Muscle layer of colon (tissue), 2 donors: ENCODE data around the gene ZNF783.
"Not testable (repeated sequence)": the region's sequence is repeated elsewhere in the genome, so short reads cannot be mapped to it uniquely, and the experiment has no call there.

Experiments
- H3K27ac ChIP-seq: one replicate; pipeline ENCODE4 v1.7.0; 2013; ENCODE audit warnings: low read depth, mild to moderate bottlenecking, low read length, moderate library complexity
- H3K27me3 ChIP-seq, 2 donors: one replicate each; pipeline ENCODE4 v1.7.0; 2013; ENCODE audit warnings: low read length in 2 of 2, mild to moderate bottlenecking in 2 of 2; ENCODE audit not compliant: insufficient read depth in 2 of 2, control insufficient read depth in 1 of 2
- H3K36me3 ChIP-seq: one replicate; pipeline ENCODE4 v1.7.0; 2013; ENCODE audit warnings: mild to moderate bottlenecking, low read length; ENCODE audit not compliant: insufficient read depth
- H3K4me1 ChIP-seq: one replicate; pipeline ENCODE4 v1.7.0; 2013; ENCODE audit warnings: mild to moderate bottlenecking, low read length; ENCODE audit not compliant: insufficient read depth
- H3K4me3 ChIP-seq, 2 donors: one replicate each; pipeline ENCODE4 v1.7.0; 2013; ENCODE audit warnings: low read length in 2 of 2, low read depth in 1 of 2, mild to moderate bottlenecking in 1 of 2, moderate library complexity in 1 of 2
- H3K9ac ChIP-seq: one replicate; pipeline ENCODE4 v1.7.0; 2013; ENCODE audit warnings: low read length
- H3K9me3 ChIP-seq: one replicate; pipeline ENCODE4 v1.7.0; 2013; ENCODE audit warnings: mild to moderate bottlenecking, low read length
- donor health status: abdominal sarcoma.
- donor health status: Adenocarcinoma of cecum.

ZNF783 gene

GRCh38 chr7:149321978-149322541 is 60.1 kb downstream of the ZNF783 start:
- no peak overlapping the region for H3K27ac ChIP-seq

DNA sequence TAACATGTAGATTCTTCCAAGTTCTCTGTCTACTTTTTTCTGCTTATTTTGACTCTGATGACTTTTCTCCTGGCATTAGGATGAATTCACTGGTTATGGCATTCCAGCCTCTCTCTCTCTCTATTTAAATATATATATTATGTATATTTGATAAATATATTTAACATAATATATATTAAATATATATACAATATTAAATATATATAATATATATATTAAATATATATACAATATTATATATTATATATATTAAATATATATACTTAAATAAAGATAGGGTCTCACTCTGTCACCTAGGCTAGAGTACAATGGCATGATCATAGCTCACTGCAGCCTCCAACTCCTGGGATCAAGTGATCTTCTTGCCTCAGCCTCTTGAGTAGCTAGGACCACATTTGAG is 60.7 kb downstream of the ZNF783 start:
- no peak overlapping the region for H3K4me3 ChIP-seq
- H3K4me1 ChIP-seq, result no peaks in the 10 kb centered on the region
- H3K36me3 ChIP-seq, result no peaks in the 10 kb centered on the region
- H3K27ac ChIP-seq, result no peak overlapping the region
- H3K9ac ChIP-seq, result no peak overlapping the region
- peaks cover 0 to 6% of the 10 kb centered on the region in 2 donors for H3K27me3 ChIP-seq
- H3K9me3 ChIP-seq, result no peaks in the 10 kb centered on the region

More at GRCh38 chr7:149321978-149322541, 60.1 kb downstream of the ZNF783 start:
- H3K4me1 ChIP-seq, result no peaks in the 10 kb centered on the region
- H3K9ac ChIP-seq, result no peak overlapping the region
- no peaks in the 10 kb centered on the region for H3K36me3 ChIP-seq
- peak overlapping the region in 1 of 2 donors; percentile 35 for H3K4me3 ChIP-seq
- no peaks in the 10 kb centered on the region for H3K9me3 ChIP-seq
- peaks cover 0 to 6% of the 10 kb centered on the region in 2 donors for H3K27me3 ChIP-seq

DNA sequence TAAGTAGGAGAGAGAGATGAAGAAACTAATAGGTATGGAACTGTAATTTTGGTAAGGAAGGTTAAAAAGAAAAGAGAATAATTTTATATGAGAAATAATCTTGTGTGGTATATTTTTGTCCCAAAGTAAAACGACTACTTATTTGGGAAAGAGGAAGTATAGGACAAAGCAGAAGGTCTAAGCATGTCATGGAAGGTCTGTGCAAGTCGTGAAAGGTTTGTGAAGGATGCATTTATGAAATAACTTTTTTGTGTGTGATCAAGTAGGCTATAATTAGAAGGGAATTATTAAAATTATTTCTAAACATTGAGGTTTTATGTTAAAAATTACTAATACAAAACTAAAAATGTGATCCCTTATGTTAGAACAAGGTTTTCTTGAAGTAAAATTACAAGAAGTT is 63.3 kb downstream of the ZNF783 start:
- Histone ChIP-seq H3K4me3 (no peak overlapping the region), H3K36me3 (no peaks in the 10 kb centered on the region), H3K9ac (no peak overlapping the region), H3K4me1 (no peaks in the 10 kb centered on the region), H3K27me3 (no peaks in the 10 kb centered on the region), H3K9me3 (no peaks in the 10 kb centered on the region), H3K27ac (no peak overlapping the region)

GRCh38 chr7:149329265-149329664 is 67.3 kb downstream of the ZNF783 start:
- H3K4me1 ChIP-seq, result no peaks in the 10 kb centered on the region
- H3K4me3 ChIP-seq, result no peak overlapping the region
- H3K9me3 ChIP-seq, result no peaks in the 10 kb centered on the region
- no peaks in the 10 kb centered on the region for H3K36me3 ChIP-seq
- no peak overlapping the region for H3K27ac ChIP-seq
- H3K9ac ChIP-seq, result no peak overlapping the region
- no peaks in the 10 kb centered on the region for H3K27me3 ChIP-seq

GRCh38 chr7:149329766-149330334 is 67.9 kb downstream of the ZNF783 start:
- H3K4me1 ChIP-seq, result no peaks in the 10 kb centered on the region

DNA sequence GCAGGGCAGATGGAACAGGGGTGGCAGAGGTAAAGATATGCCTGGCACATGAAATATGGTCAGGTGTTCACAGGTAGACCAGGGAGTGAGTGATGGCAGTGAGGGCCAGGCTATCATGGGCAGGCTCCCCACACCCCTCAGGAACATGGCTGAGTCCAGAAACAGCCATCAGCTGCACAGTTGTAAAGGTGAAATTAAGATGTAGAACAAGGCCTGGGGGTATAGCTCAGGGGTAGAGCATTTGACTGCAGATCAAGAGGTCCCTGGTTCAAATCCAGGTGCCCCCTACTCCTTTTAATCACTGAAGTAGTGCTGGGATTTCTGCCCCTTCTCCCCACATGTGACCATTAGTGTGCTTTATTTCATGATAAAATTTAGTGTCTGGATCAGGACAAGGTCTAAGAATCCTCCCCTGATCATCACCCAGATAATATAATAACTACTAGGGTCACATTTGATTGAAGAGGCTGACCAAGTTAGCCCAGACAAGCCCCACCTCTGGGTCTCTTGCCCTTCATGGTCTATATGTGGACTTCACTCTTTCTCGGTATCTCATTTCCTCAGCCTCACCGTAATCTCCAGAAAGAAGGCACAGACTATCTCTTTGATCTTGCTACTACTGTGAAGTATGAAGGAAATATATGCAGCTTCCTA is 69.0 kb downstream of the ZNF783 start:
- Histone ChIP-seq H3K27me3 (no peaks in the 10 kb centered on the region), H3K9me3 (no peaks in the 10 kb centered on the region), H3K9ac (no peak overlapping the region), H3K4me3 (no peak overlapping the region), H3K4me1 (no peaks in the 10 kb centered on the region), H3K27ac (no peak overlapping the region), H3K36me3 (no peaks in the 10 kb centered on the region)

More at GRCh38 chr7:149329766-149330334, 67.9 kb downstream of the ZNF783 start:
- Histone ChIP-seq H3K36me3 (no peaks in the 10 kb centered on the region), H3K27me3 (no peaks in the 10 kb centered on the region), H3K27ac (no peak overlapping the region), H3K9ac (no peak overlapping the region), H3K9me3 (no peaks in the 10 kb centered on the region), H3K4me3 (no peak overlapping the region)

GRCh38 chr7:149332602-149333320 is 70.8 kb downstream of the ZNF783 start:
- not testable (repeated sequence) for H3K27ac ChIP-seq, H3K4me1 ChIP-seq, H3K4me3 ChIP-seq, H3K27me3 ChIP-seq, H3K9ac ChIP-seq, H3K36me3 ChIP-seq, H3K9me3 ChIP-seq

- Histone ChIP-seq H3K9ac (no peak overlapping the region), H3K9me3 (no peaks in the 10 kb centered on the region), H3K4me3 (no peak overlapping the region), H3K27me3 (no peaks in the 10 kb centered on the region), H3K36me3 (no peaks in the 10 kb centered on the region), H3K27ac (no peak overlapping the region), H3K4me1 (no peaks in the 10 kb centered on the region)
Observed at GRCh38 chr7:149333321-149333717, 71.3 kb downstream of the ZNF783 start.

DNA sequence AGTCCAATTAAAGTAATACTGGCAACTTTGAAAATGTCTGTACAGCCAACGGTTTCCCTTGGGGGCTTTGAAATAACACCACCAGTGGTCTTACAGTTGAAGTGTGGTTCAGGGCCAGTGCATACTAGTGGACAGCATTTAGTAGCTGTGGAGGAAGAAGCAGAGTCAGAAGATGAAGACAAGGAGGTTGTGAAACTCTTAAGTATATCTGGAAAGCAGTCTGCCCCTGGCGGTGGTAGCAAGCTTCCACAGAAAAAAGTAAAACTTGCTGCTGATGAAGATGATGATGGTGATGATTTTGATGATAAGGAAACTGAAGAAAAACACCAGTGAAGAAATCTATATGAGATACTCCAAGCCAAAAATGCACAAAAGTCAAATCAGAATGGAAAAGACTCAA is 72.2 kb downstream of the ZNF783 start:
- H3K4me3 ChIP-seq, result no peak overlapping the region
- no peak overlapping the region for H3K9ac ChIP-seq
- H3K36me3 ChIP-seq, result no peaks in the 10 kb centered on the region
- H3K27me3 ChIP-seq, result no peaks in the 10 kb centered on the region
- H3K4me1 ChIP-seq, result no peaks in the 10 kb centered on the region
- no peak overlapping the region for H3K27ac ChIP-seq
- H3K9me3 ChIP-seq, result no peaks in the 10 kb centered on the region
